Dermis microvascular lymphatic vessel endothelial cell (primary cell): ENCODE results near the gene BIK. TPM values are rescaled to one million over a fixed set of nuclear protein-coding genes. Genes with fewer than 3 reads are reported as not detected.

Experiments used
- total RNA-seq: library from RNA; depleted of rRNA; stranded (reverse); fragments of >200 nt; gene quantifications from 2 replicates; pipeline ENCODE4 v1.2.1, GENCODE V29; 2014

BIK gene
- total RNA-seq, 1 donor from 2014 or later, result 1.0 TPM

Other genes with a start within 250 kb of the BIK start
- 68.0 and 85.1 TPM in 2 replicates for gene PACSIN2, start 95.6 kb upstream of the BIK start, total RNA-seq
- 8.2 and 10.9 TPM in 2 replicates for gene TTLL1, start 21.4 kb upstream of the BIK start, total RNA-seq
- gene MCAT, start 32.6 kb downstream of the BIK start, total RNA-seq, result 6.8 and 12.9 TPM in 2 replicates
- 295 and 296 TPM in 2 replicates for gene TSPO, start 40.8 kb downstream of the BIK start, total RNA-seq
- gene TTLL12, start 76.4 kb downstream of the BIK start, total RNA-seq, result 18.0 and 24.7 TPM in 2 replicates
- 0.51 and 0.89 TPM in 2 replicates for gene SCUBE1, start 232.6 kb downstream of the BIK start, total RNA-seq